K562 (cell line): Measurements from ENCODE around the gene BRCA1. TPM values are rescaled to one million over a fixed set of nuclear protein-coding genes. Genes with fewer than 3 reads are reported as not detected.
A peak's percentile ranks its signal among the peaks of the same experiment; 100 is the strongest.

ENCODE experiments used
- CBFB ChIP-seq: sonication (generic); formaldehyde crosslinking; IDR thresholded peaks from 2 replicates; pipeline ENCODE4 v1.4.0; 2020; ENCODE audit warnings: mild to moderate bottlenecking, missing genetic modification reagents
- CEBPG ChIP-seq, 3 experiments: fragments of 200-800 bp in 1 of 3; sonication (Bioruptor generic) in 1 of 3; sonication (generic) in 1 of 3; formaldehyde crosslinking in 1 of 3; IDR thresholded peaks in 2 of 3; conservative IDR thresholded peaks in 1 of 3; 2 replicates each; pipeline versions ENCODE4 v1.6.1 to v1.8.0; 2016 to 2022; ENCODE audit warnings: missing compliant biosample characterization in 2 of 3, missing genetic modification characterization in 2 of 3, mild to moderate bottlenecking in 1 of 3, missing genetic modification reagents in 1 of 3
- ERF ChIP-seq: fragments of 450-650 bp; formaldehyde crosslinking; IDR thresholded peaks from 2 replicates; pipeline ENCODE4 v1.4.0; 2020; ENCODE audit warnings: mild to moderate bottlenecking, mixed read lengths
- FOXK1 ChIP-seq: sonication (generic); formaldehyde crosslinking; IDR thresholded peaks from 2 replicates; pipeline ENCODE4 v1.8.0; 2022; ENCODE audit warnings: missing genetic modification reagents, mild to moderate bottlenecking, borderline replicate concordance
- FOXO4 ChIP-seq: fragments of 450-650 bp; formaldehyde crosslinking; IDR thresholded peaks from 2 replicates; pipeline ENCODE4 v1.4.0; 2020; ENCODE audit warnings: mild to moderate bottlenecking, moderate library complexity
- FOXP1 ChIP-seq: sonication (generic); formaldehyde crosslinking; IDR thresholded peaks from 2 replicates; pipeline ENCODE4 v1.8.0; 2022; ENCODE audit warnings: mild to moderate bottlenecking, missing genetic modification reagents
- HNRNPLL ChIP-seq: fragments of 200-400 bp; formaldehyde crosslinking; IDR thresholded peaks from 2 replicates; pipeline ENCODE4 v1.6.1; 2017; ENCODE audit warnings: low read length, low read depth, mild to moderate bottlenecking; ENCODE audit not compliant: poor library complexity, severe bottlenecking
- MEIS2 ChIP-seq: fragments of 450-650 bp; IDR thresholded peaks from 2 replicates; pipeline ENCODE4 v1.6.1; 2014; ENCODE audit warnings: mild to moderate bottlenecking; ENCODE audit not compliant: partially characterized antibody
- NELFE ChIP-seq: IDR thresholded peaks from 2 replicates; pipeline ENCODE4 v1.6.1; 2011; ENCODE audit warnings: mild to moderate bottlenecking; ENCODE audit not compliant: insufficient read depth, insufficient read length
- NR2C1 ChIP-seq, 2 experiments: fragments of 450-650 bp; IDR thresholded peaks; 2 replicates each; pipeline ENCODE4 v1.6.1; 2017; ENCODE audit warnings: mild to moderate bottlenecking in 2 of 2, antibody characterized with exemption in 1 of 2, inconsistent platforms in 1 of 2, missing compliant biosample characterization in 1 of 2, missing genetic modification characterization in 1 of 2
- POLR3A ChIP-seq: IDR thresholded peaks from 2 replicates; pipeline ENCODE4 v1.6.1; 2011; ENCODE audit warnings: borderline replicate concordance, mild to moderate bottlenecking, moderate library complexity; ENCODE audit not compliant: insufficient read length, insufficient read depth; ENCODE audit errors: extremely low read depth
- RBM39 ChIP-seq: fragments of 200-400 bp; formaldehyde crosslinking; optimal IDR thresholded peaks from 2 replicates; pipeline ENCODE3; 2018; ENCODE audit warnings: low read depth, low read length
- SAFB ChIP-seq: fragments of 200-400 bp; formaldehyde crosslinking; IDR thresholded peaks from 2 replicates; pipeline ENCODE4 v1.6.1; 2017; ENCODE audit warnings: low read depth, low read length, borderline replicate concordance
- TAF7 ChIP-seq: fragments of 450-650 bp; IDR thresholded peaks from 2 replicates; pipeline ENCODE4 v1.6.1; 2016; ENCODE audit warnings: missing genetic modification characterization, missing compliant biosample characterization
- TSHZ1 ChIP-seq: fragments of 250-450 bp; sonication (Bioruptor Pico); IDR thresholded peaks from 2 replicates; pipeline ENCODE4 v1.4.0; 2020; ENCODE audit warnings: mild to moderate bottlenecking, moderate library complexity
- ZEB2 ChIP-seq: fragments of 450-650 bp; IDR thresholded peaks from 2 replicates; pipeline ENCODE4 v1.6.1; 2016
- ZNF282 ChIP-seq: sonication (generic); formaldehyde crosslinking; IDR thresholded peaks from 2 replicates; pipeline ENCODE4 v1.8.1; 2023; ENCODE audit warnings: missing genetic modification reagents
- ZNF324 ChIP-seq: fragments of 250-450 bp; sonication (Bioruptor Pico); IDR thresholded peaks from 2 replicates; pipeline ENCODE4 v1.4.0; 2020; ENCODE audit warnings: mild to moderate bottlenecking
- ZNF507 ChIP-seq: conservative IDR thresholded peaks from 2 replicates; pipeline ENCODE4 v1.6.1; 2017; ENCODE audit warnings: missing genetic modification characterization, missing compliant biosample characterization
- ZNF57 ChIP-seq: fragments of 450-650 bp; formaldehyde crosslinking; IDR thresholded peaks from 2 replicates; pipeline ENCODE4 v1.4.0; 2020; ENCODE audit warnings: mild to moderate bottlenecking, moderate library complexity
- ZNF644 ChIP-seq: fragments of 200-800 bp; sonication (Bioruptor generic); IDR thresholded peaks from 2 replicates; pipeline ENCODE4 v1.6.1; 2016; ENCODE audit warnings: low read depth, missing genetic modification characterization, missing compliant biosample characterization
- polyA plus RNA-seq, 8 experiments: library from polyadenylated mRNA; depleted of rRNA in 4 of 8; stranded (reverse) in 5 of 8; unstranded in 3 of 8; fragments of >200 nt; fragmentation: Nextera tagmentation in 2 of 8; fragmentation: Illumina TruSeq in 1 of 8; extraction: Ambion mirVana in 2 of 8; extraction: Trizol in 1 of 8; gene quantifications; 2 replicates each; pipeline versions ENCODE4 v1.2.1 to v1.2.3, GENCODE V29; 2011 to 2014; ENCODE audit warnings: inconsistent platforms in 1 of 8, missing spikeins in 1 of 8
- total RNA-seq, 7 experiments: library from RNA; depleted of rRNA in 6 of 7; stranded (reverse); fragments of >200 nt in 6 of 7; fragmentation: Illumina TruSeq in 2 of 7; extraction: Trizol in 2 of 7; gene quantifications; 2 replicates each; pipeline versions ENCODE4 v1.2.1 to v1.2.3, GENCODE V29; 2011 to 2021; ENCODE audit warnings: low replicate concordance in 1 of 7
- TF ChIP-seq, protein P1 (sequence below): fragments of 250-450 bp; sonication (Bioruptor Pico); IDR thresholded peaks from 2 replicates; pipeline ENCODE4 v1.4.0; 2020; ENCODE audit warnings: mild to moderate bottlenecking, moderate library complexity

BRCA1 gene
- total and polyA plus RNA-seq, 9 of the 15 experiments (the other 6 are each of a cell fraction or from before 2014, with no cell fraction given) = 25.9 to 95.3 (median 62.3) TPM

DNA sequence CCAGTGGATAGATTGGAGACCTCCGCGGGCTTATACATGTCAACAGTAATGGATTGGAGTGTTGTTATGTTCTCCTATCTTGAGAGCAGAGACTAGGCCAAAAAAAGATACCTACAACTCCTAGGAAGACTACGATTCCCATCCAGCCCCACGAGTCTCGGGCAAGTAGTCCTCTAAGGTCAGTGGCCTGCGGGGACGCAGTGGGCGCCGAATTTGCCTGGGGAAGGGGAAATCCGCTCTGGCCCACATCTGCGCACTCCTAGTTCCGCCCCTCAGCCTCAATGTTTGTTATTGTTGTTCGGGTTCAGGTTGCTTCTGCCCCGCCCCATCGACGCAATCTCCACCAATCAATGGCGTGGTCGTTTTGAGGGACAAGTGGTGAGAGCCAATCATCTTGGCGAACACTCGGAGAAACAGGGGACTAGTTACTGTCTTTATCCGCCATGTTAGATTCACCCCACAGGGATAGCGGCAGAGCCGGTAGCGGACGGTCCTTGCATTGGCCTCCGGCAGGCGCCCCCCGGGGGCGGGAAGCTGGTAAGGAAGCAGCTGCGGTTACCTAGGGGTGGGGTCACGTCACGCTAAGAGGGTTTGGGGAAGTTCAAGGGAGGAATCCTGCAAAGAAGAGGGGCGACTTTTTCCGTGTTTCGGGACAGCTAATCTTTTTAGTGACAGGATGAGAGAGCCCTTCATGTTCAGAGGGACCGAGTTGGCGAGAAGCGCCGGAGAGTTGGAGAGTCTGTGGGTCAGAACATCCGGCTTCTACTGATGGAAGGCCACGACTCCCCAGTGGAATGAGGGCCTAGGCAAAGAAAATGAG is 45.8 kb upstream of the BRCA1 start, which contains the start of gene NBR1 (continued):
- TF ChIP-seq NR2C1 (IDR thresholded peaks at IDR 0.05) = peak; percentile 38; the same call in 1 of the 2 replicates
- TF ChIP-seq NR2C1 (tag; IDR thresholded peaks at IDR 0.05) = peak; percentile 24
- TF ChIP-seq SAFB = no peak
- TF ChIP-seq CEBPG (CRISPR knock-in tag; IDR thresholded peaks at IDR 0.05) = no peak
- no peak for TF ChIP-seq CEBPG (tag; conservative IDR thresholded peaks at IDR 0.05 in 1 of 2, IDR thresholded peaks at IDR 0.05 in 1 of 2)
- TF ChIP-seq FOXP1 (CRISPR knock-in tag) = no peak
- no peak for TF ChIP-seq ZNF644 (tag)
- TF ChIP-seq CBFB (CRISPR knock-in tag) = no peak; the same call in 1 of the 2 replicates
- no peak for TF ChIP-seq ERF (CRISPR knock-in tag)
- TF ChIP-seq FOXK1 (CRISPR knock-in tag) = no peak
- TF ChIP-seq TAF7 = no peak
- TF ChIP-seq RBM39 = no peak
- peak; percentile 35 for TF ChIP-seq MEIS2
- TF ChIP-seq ZNF282 (CRISPR knock-in tag) = no peak
- TF ChIP-seq ZNF507 (tag) = no peak
- TF ChIP-seq ZNF324 = no peak
- no peak for TF ChIP-seq FOXO4
- TF ChIP-seq POLR3A = no peak
- TF ChIP-seq, protein P1, sequence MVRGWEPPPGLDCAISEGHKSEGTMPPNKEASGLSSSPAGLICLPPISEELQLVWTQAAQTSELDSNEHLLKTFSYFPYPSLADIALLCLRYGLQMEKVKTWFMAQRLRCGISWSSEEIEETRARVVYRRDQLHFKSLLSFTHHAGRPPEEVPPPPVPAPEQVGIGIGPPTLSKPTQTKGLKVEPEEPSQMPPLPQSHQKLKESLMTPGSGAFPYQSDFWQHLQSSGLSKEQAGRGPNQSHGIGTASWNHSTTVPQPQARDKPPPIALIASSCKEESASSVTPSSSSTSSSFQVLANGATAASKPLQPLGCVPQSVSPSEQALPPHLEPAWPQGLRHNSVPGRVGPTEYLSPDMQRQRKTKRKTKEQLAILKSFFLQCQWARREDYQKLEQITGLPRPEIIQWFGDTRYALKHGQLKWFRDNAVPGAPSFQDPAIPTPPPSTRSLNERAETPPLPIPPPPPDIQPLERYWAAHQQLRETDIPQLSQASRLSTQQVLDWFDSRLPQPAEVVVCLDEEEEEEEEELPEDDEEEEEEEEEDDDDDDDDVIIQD (CRISPR knock-in tag) = no peak
- no peak for TF ChIP-seq ZNF57 (CRISPR knock-in tag)
- TF ChIP-seq NELFE = no peak
- TF ChIP-seq ZEB2 = no peak
- TF ChIP-seq TSHZ1 (CRISPR knock-in tag) = no peak
- TF ChIP-seq HNRNPLL = peak; percentile 39
